HUES64 (cell line): Measurements from ENCODE around the gene GLCCI1.

Experiments used
- H3K27ac ChIP-seq: 2 replicates; pipeline ENCODE4 v1.7.0; 2013; ENCODE audit warnings: low read depth, low read length, inconsistent platforms
- H3K27me3 ChIP-seq: 2 replicates; pipeline ENCODE4 v1.6.1; 2013; ENCODE audit warnings: mild to moderate bottlenecking, low read length; ENCODE audit not compliant: insufficient read depth
- H3K36me3 ChIP-seq: 2 replicates; pipeline ENCODE4 v1.6.1; 2013; ENCODE audit warnings: mild to moderate bottlenecking, low read length; ENCODE audit not compliant: insufficient read depth
- H3K4me1 ChIP-seq: 2 replicates; pipeline ENCODE4 v1.6.1; 2013; ENCODE audit warnings: mild to moderate bottlenecking, low read length, moderate library complexity; ENCODE audit not compliant: insufficient read depth
- H3K4me3 ChIP-seq: 2 replicates; pipeline ENCODE4 v1.5.1; 2013; ENCODE audit warnings: mild to moderate bottlenecking, low read length, moderate library complexity
- H3K9ac ChIP-seq: 2 replicates; pipeline ENCODE4 v1.6.1; 2013; ENCODE audit warnings: mild to moderate bottlenecking, low read depth, low read length
- H3K9me3 ChIP-seq: 2 replicates; pipeline ENCODE4 v1.6.1; 2013; ENCODE audit warnings: low read depth, low read length; ENCODE audit not compliant: insufficient read depth
- WGBS: fragments of 150-250, 120-280 bp; methylation state at CpG from one replicate; pipeline ENCODE4 v1.1.7; 2013; ENCODE audit warnings: missing lambda C conversion rate; 5-methylcytosine and 5-hydroxymethylcytosine counted together

The GLCCI1 gene

DNA sequence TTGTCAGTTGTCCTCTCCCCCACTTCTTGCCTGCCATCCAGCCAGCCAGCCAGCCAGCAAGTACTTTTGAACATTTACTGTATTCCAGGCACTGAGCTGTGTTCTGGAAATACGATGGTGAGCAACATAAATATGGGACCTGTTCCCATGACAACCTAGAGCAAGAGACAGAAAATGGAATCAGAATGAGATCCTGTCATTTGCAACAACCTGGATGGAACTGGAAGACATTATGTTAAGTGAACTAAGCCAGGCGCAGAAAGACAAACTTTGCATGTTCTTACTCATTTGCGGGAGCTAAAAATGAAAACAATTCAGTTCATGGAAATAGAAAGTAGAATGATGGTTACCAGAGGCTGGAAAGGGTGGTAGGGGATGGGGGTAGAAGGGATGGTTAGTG is 152.6 kb downstream of the GLCCI1 start:
- no peaks in the 10 kb centered on the region for H3K9me3 ChIP-seq
- WGBS = 93% methylated on average over 3 of the region's 3 CpGs
- H3K4me1 ChIP-seq = peaks cover 16% of the 10 kb centered on the region; the same call in 1 of the 2 replicates
- H3K36me3 ChIP-seq = no peaks in the 10 kb centered on the region
- H3K27me3 ChIP-seq = no peaks in the 10 kb centered on the region
- H3K4me3 ChIP-seq = no peak overlapping the region
- H3K9ac ChIP-seq = no peak overlapping the region
- H3K27ac ChIP-seq = no peak overlapping the region

GRCh38 chr7:8125680-8126444 is 157.3 kb downstream of the GLCCI1 start:
- Histone ChIP-seq H3K9ac (no peak overlapping the region), H3K27me3 (no peaks in the 10 kb centered on the region), H3K27ac (no peak overlapping the region), H3K9me3 (no peaks in the 10 kb centered on the region), H3K4me3 (no peak overlapping the region), H3K4me1 (peaks cover 9% of the 10 kb centered on the region; the same call in 1 of the 2 replicates), H3K36me3 (no peaks in the 10 kb centered on the region)
- WGBS = 86% methylated on average over 7 of the region's 8 CpGs

DNA sequence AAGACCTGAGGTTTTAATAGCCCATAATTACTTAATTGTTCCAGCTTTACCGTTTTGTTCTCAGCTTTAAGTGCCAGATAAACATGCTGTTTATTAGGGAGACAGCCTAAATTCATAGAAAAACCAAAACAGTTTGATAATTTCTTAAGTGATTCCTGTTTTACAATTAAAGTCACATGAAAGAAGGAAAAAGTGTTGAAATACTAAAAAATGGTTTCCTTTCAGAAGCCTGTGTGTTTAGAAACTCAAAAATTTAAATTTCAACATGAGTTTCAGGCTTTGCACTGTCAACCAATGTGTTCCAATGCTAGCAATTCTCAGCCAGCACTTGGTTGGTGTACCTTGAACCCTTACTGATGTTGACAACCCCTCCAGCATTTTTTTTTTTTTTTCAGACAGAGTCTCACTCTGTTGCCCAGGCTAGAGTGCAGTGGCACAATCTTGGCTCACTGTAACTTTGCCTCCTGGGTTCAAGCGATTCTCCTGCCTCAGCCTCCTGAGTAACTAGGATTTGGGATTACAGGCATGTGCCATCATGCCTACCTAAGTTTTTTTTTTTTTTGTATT is 158.1 kb downstream of the GLCCI1 start:
- 90% methylated on average over 2 of the region's 2 CpGs for WGBS
- H3K27me3 ChIP-seq = no peaks in the 10 kb centered on the region
- no peak overlapping the region for H3K9ac ChIP-seq
- no peaks in the 10 kb centered on the region for H3K36me3 ChIP-seq
- no peaks in the 10 kb centered on the region for H3K9me3 ChIP-seq
- H3K4me3 ChIP-seq = no peak overlapping the region
- H3K4me1 ChIP-seq = peaks cover 9% of the 10 kb centered on the region; the same call in 1 of the 2 replicates
- no peak overlapping the region for H3K27ac ChIP-seq

DNA sequence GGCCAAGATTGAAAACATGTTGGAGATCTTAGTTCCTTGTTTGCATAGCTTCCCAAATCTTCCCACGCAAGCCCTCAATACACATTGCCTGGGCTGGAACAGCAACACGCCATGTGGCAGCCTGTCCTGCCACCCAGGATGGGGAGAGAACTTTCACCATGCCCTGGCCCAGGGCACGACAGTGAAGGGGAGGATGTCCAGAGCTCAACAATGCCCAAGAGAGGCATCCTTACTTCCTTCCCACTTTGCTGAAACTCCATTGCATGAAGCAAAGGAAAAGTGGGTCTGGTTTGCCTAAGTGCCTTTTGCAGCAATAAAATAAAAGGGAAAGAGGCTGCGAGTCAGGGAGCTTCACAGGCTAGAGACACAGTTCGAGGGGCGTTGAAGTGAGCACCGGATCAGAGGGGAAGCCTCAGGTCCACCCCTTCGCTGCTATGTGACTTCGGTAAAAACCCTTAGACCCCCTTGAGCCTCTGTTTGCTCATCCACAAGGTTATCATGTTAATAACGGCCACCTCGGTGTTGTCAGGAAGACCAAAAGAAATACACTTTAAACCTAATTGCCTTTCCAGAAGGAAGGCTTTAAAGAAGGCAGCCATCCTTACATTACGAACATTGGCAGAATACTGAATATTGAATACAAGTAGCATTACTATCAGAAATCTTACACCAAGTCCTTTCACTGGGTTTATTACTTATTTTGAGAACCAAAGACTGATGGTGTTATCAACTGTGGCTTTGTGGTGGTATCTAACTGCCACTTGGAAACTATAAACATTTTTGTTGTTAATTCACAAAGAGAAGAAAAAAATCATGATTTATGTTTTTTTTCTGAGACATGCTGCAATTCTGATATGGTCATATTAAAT is 160.1 kb downstream of the GLCCI1 start:
- Histone ChIP-seq H3K27me3 (no peaks in the 10 kb centered on the region), H3K9me3 (no peaks in the 10 kb centered on the region), H3K4me3 (no peak overlapping the region), H3K36me3 (no peaks in the 10 kb centered on the region), H3K4me1 (peaks cover 9% of the 10 kb centered on the region; the same call in 1 of the 2 replicates), H3K9ac (no peak overlapping the region), H3K27ac (no peak overlapping the region)
- 94% methylated on average over 12 of the region's 12 CpGs for WGBS

DNA sequence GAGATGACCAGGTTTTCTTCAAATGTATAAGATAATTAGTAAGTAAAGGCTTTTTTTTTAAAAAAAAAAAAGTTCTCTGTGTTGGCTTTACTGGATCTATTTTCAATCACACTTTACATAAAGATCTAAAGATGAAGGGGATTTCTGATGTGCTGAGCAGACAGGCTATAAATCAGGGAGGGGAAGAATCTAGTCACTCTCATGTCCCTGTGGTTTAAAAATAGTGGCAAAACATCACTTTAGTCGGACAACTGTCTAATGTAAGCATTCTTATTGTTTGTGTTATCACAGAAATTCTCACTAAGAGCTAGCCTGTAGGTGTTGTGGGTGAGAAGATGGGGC is 160.7 kb downstream of the GLCCI1 start:
- Histone ChIP-seq H3K27ac (no peak overlapping the region), H3K27me3 (no peaks in the 10 kb centered on the region), H3K4me1 (peaks cover 9% of the 10 kb centered on the region; the same call in 1 of the 2 replicates), H3K36me3 (no peaks in the 10 kb centered on the region), H3K4me3 (no peak overlapping the region), H3K9ac (no peak overlapping the region), H3K9me3 (no peaks in the 10 kb centered on the region)
- WGBS = 100% methylated on average over 1 of the region's 1 CpG

GRCh38 chr7:8130663-8131062 is 162.1 kb downstream of the GLCCI1 start:
- H3K4me3 ChIP-seq = no peak overlapping the region
- no peaks in the 10 kb centered on the region for H3K9me3 ChIP-seq
- WGBS = 92% methylated on average over 1 of the region's 1 CpG
- peaks cover 5% of the 10 kb centered on the region; the same call in 1 of the 2 replicates for H3K4me1 ChIP-seq
- no peaks in the 10 kb centered on the region for H3K36me3 ChIP-seq
- H3K9ac ChIP-seq = no peak overlapping the region
- H3K27ac ChIP-seq = no peak overlapping the region
- no peaks in the 10 kb centered on the region for H3K27me3 ChIP-seq

DNA sequence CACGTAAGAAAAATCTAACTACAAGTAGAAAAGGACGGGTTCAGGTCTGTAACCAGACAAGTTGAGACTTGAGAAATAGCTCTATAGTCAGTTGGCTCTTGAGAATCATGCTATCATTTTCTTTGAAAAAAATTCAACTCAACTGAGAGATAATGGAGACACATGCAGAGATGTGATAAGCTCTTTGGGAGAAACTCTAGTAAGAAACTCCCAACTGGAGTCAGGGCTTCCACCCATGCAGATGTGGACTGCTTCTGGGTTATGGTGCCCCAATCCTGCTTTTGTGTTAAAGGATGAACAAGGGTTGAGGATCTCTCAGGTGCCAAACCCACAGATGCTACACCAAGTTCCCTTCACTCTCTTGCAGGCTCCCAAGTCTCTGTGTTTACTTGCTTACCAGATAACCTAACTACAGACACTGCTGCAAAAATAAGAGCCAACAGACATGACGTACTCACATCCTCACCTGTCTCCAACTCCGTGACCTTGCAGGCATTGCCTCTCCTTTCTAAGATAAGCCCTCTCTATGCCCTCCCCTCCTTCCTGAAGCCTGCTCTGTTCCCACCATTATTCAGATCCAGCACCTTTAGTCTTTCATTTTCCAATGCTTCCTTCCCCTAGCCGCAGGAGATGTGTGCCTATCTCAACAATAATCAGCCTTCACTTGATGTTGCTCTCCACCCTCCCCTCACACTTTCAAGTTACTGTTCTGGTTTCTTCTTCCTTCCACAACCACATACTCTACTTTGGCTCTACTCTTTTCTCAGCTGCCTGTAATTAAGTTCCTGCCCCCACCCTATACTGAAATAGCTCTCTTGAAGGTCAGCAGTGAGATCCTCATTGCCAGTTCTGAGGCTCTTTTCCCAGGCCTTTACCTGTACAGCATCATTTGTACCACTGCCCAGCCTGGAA is 163.4 kb downstream of the GLCCI1 start:
- no peak overlapping the region for H3K27ac ChIP-seq
- no peaks in the 10 kb centered on the region for H3K36me3 ChIP-seq
- no peaks in the 10 kb centered on the region for H3K4me1 ChIP-seq
- no peaks in the 10 kb centered on the region for H3K9me3 ChIP-seq
- no peak overlapping the region for H3K4me3 ChIP-seq
- no peak overlapping the region for H3K9ac ChIP-seq
- no peaks in the 10 kb centered on the region for H3K27me3 ChIP-seq
- 89% methylated on average over 5 of the region's 5 CpGs for WGBS

GRCh38 chr7:8133188-8133848 is 164.7 kb downstream of the GLCCI1 start:
- no peaks in the 10 kb centered on the region for H3K27me3 ChIP-seq
- no peak overlapping the region for H3K4me3 ChIP-seq
- no peak overlapping the region for H3K27ac ChIP-seq
- H3K4me1 ChIP-seq = no peaks in the 10 kb centered on the region
- H3K36me3 ChIP-seq = no peaks in the 10 kb centered on the region
- WGBS = 92% methylated on average over 2 of the region's 2 CpGs
- no peaks in the 10 kb centered on the region for H3K9me3 ChIP-seq
- H3K9ac ChIP-seq = no peak overlapping the region

DNA sequence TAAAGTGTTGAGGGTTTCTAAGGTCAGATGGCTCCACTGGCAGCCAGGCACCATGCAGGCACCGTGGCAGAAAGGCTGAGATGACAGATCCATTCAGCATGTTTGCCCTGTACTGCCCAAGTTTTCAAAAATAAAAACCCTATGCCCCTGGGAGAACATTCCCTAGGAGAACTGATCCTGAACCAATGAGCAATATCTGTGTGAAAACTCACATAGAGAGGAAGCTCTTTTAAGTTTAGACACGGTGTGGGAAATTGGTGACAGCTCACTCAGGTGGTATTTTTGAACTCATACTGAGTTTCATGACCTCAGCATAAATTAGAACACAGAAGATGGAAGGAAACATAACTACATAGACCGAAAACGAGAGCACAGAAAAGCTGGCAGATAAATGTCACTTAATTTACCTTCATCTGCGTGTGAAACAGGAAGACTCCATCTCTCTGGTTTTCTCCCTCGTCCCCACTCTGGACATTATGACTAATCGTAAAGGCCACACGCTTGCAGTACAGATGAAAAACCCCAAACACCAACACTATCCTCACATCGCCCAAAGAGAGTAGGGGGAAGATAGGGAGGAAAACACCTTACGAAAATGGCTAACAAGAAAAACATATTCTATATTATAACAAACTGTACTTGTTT is 165.6 kb downstream of the GLCCI1 start:
- Histone ChIP-seq H3K4me3 (no peak overlapping the region), H3K27ac (no peak overlapping the region), H3K36me3 (no peaks in the 10 kb centered on the region), H3K9ac (no peak overlapping the region), H3K9me3 (no peaks in the 10 kb centered on the region), H3K4me1 (no peaks in the 10 kb centered on the region), H3K27me3 (no peaks in the 10 kb centered on the region)
- 79% methylated on average over 8 of the region's 10 CpGs for WGBS

DNA sequence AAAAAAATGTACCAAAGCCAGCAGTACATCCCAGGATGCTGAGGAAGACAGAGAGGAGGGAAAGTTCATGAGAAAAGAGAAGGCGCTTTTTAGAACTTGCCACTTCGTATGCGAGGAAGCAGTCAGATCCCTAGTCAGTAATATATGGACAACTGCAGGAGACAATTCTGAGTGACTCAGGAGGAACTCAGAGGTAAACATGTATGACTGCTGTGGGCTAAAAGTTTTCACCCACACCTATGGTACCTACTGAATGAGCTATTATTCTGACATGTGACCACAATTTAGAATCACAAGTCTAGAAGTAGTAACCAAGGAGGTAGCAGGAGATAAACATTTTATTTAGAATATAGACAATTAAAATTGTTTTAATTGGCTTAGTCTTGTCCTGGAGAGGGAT is 166.8 kb downstream of the GLCCI1 start:
- H3K36me3 ChIP-seq = no peaks in the 10 kb centered on the region
- H3K27ac ChIP-seq = no peak overlapping the region

More for the DNA sequence above, 166.8 kb downstream of the GLCCI1 start:
- Histone ChIP-seq H3K9me3 (no peaks in the 10 kb centered on the region), H3K9ac (no peak overlapping the region), H3K4me3 (no peak overlapping the region), H3K4me1 (no peaks in the 10 kb centered on the region), H3K27me3 (no peaks in the 10 kb centered on the region)
- 97% methylated on average over 3 of the region's 3 CpGs for WGBS
